ENCODE data around the gene UGCG. TPM values are rescaled to one million over a fixed set of nuclear protein-coding genes. Genes with fewer than 3 reads are reported as not detected.

Gene UGCG
- total and polyA plus RNA-seq, 8 donors = 13.7 to 182 (median 19.7) TPM

DNA sequence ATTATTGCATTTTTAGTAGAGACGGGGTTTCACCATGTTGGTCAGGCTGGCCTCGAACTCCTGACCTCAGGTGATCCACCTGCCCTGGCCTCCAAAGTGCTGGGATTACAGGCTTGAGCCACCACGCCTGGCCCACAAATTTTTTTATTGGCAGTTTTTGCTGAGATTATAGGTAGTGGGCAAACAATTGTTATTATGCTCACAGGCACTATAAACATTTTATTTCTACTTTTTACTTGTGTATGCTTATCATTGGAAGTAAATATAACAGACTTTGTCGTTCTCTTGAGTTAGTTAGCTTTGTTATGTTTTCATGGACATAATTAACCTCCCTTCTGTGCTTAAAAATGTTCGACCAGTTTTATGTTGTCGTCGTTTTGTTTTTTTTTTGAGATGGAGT, 23.9 kb downstream of the UGCG start:
- WGBS, 5 donors = 78 to 89% (median 84%) methylated on average over 7 of the region's 7 CpGs
- peaks cover 0 to 60% (median 29%) of the 10 kb centered on the region in 4 donors for H3K36me3 ChIP-seq
- H3K4me3 ChIP-seq = no peak overlapping the region
- TF ChIP-seq POLR2AphosphoS5 (IDR thresholded peaks at IDR 0.05) = no peak
- no peak for TF ChIP-seq POLR2A (IDR thresholded peaks at IDR 0.05)
- TF ChIP-seq CTCF (IDR thresholded peaks at IDR 0.05) = no peak
- TF ChIP-seq EP300 (IDR thresholded peaks at IDR 0.05) = no peak
- no peaks in the 10 kb centered on the region for H3K27me3 ChIP-seq
- peak overlapping the region in 1 of 5 donors; percentile 33 for H3K27ac ChIP-seq
- H3K4me1 ChIP-seq = peaks cover 17 to 89% (median 38%) of the 10 kb centered on the region in 4 donors
- no peaks in the 10 kb centered on the region for H3K9me3 ChIP-seq
- intact Hi-C loops (cut with DNase I; ENCODE audit: low total_unique reads) = no loop called here
- DNase-seq = no peak

DNA sequence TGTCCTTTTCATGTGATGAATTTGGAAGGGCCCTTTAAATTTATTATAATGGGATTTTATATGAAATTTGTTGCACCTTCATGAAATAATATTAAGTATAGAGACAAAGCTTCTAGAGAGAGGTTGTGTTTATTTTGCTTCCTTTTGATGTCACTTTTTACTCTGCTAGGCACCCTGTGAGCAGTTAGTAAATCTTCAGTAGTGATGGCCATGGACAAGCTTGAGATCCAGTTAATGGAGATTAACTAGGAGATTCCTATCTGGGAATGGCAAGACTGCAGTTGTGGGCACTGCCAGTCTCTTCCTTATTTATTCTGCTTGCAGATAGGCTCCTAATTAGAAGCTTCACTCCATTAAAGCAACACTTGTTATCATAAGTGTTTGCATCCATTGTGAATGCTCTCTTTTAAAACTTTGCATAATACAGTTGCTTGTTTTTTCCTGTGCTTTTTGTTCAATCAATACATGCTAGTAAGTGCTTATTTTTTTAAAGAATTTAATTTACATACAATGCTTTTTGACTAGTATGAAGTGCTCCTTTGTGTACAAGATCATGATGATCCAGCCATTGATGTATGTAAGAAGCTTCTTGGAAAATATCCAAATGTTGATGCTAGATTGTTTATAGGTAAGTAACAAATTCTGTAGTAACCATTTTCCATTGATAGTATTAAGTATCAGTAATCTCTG, 25.9 kb downstream of the UGCG start:
- intact Hi-C loops (cut with DNase I; ENCODE audit: low total_unique reads) = no loop called here
- H3K36me3 ChIP-seq = peaks cover 0 to 58% (median 28%) of the 10 kb centered on the region in 4 donors
- H3K9me3 ChIP-seq = no peaks in the 10 kb centered on the region
- no peak overlapping the region for H3K4me3 ChIP-seq
- peak overlapping the region in 4 of 5 donors; percentile 7 to 31 (median 26) for H3K27ac ChIP-seq
- peaks cover 21 to 89% (median 40%) of the 10 kb centered on the region in 4 donors for H3K4me1 ChIP-seq
- no peak for TF ChIP-seq CTCF (IDR thresholded peaks at IDR 0.05)
- no peak for TF ChIP-seq POLR2A (IDR thresholded peaks at IDR 0.05)
- no peak for TF ChIP-seq EP300 (IDR thresholded peaks at IDR 0.05)
- TF ChIP-seq POLR2AphosphoS5 (IDR thresholded peaks at IDR 0.05) = no peak
- H3K27me3 ChIP-seq = no peaks in the 10 kb centered on the region
- no peak for DNase-seq

GRCh38 chr9:111924281-111924680, 27.7 kb downstream of the UGCG start:
- H3K27ac ChIP-seq = peak overlapping the region in 4 of 5 donors; percentile 18 to 69 (median 54)
- TF ChIP-seq POLR2AphosphoS5 (IDR thresholded peaks at IDR 0.05) (no peak), EP300 (IDR thresholded peaks at IDR 0.05) (no peak), POLR2A (IDR thresholded peaks at IDR 0.05) (no peak), CTCF (IDR thresholded peaks at IDR 0.05) (no peak)
- no peaks in the 10 kb centered on the region for H3K27me3 ChIP-seq
- DNase-seq = no peak
- H3K9me3 ChIP-seq = no peaks in the 10 kb centered on the region
- intact Hi-C loops (cut with DNase I; ENCODE audit: low total_unique reads) = no loop called here
- peaks cover 3 to 60% (median 36%) of the 10 kb centered on the region in 4 donors for H3K36me3 ChIP-seq
- H3K4me3 ChIP-seq = no peak overlapping the region
- peaks cover 21 to 91% (median 32%) of the 10 kb centered on the region in 4 donors for H3K4me1 ChIP-seq

DNA sequence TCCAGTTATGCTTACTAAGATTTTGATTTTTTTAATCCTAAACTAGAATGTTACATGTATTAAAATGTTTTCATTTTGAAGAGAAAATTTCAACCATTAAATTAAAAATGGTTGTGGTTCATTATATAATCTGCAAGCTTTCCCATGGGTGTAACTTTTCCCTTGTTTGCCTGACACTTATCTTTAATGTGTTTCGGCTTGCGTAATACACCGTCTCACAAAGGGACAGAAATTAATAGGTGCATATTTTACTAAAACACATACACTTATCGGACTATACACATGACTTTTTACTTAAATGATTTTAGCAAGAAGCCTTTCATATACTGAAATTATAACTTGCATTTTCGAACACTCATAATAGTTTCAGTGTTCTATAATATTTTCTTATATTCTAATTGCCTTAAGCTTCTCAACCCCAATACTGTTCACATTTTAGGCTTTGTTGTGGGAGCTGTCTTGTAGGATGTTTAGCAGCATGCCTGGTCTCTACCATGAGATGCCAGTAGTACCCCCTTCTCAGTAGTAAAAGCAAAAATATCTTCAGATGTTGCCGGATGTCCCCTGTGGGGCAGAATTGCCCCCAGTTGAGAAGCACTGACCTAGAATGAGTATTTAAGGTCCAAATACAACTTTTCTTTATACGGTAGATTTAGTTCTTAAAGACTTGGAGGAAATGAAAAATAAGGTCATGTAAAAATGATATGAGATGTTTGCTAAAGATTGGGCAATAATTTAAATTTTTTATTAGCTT, 28.6 kb downstream of the UGCG start:
- H3K4me1 ChIP-seq = peaks cover 21 to 82% (median 30%) of the 10 kb centered on the region in 4 donors
- intact Hi-C loops (cut with DNase I; ENCODE audit: low total_unique reads) = no loop called here
- H3K36me3 ChIP-seq = peaks cover 11 to 65% (median 39%) of the 10 kb centered on the region in 4 donors
- TF ChIP-seq EP300 (IDR thresholded peaks at IDR 0.05) = no peak
- peak in 1 of 3 donors; percentile 37 for TF ChIP-seq POLR2AphosphoS5 (IDR thresholded peaks at IDR 0.05)
- H3K27me3 ChIP-seq = no peaks in the 10 kb centered on the region
- H3K9me3 ChIP-seq = no peaks in the 10 kb centered on the region
- H3K4me3 ChIP-seq = no peak overlapping the region
- DNase-seq = peak in 1 of 2 donors; percentile 74
- WGBS, 5 donors = 26 to 60% (median 53%) methylated on average over 7 of the region's 7 CpGs
- H3K27ac ChIP-seq = peak overlapping the region; percentile 47 to 89 (median 64)
